ENCODE data around the gene ADAP2.

GRCh38 chr17:30952638-30953393 is 31.1 kb downstream of the ADAP2 start:
- TF ChIP-seq EZH2 (IDR thresholded peaks at IDR 0.05), result no peak
- TF ChIP-seq POLR2AphosphoS5 (IDR thresholded peaks at IDR 0.05; ENCODE audit: borderline replicate concordance, low read depth, low read length), result no peak
